Activated CD4-positive, alpha-beta memory T cell treated with anti-CD3 and anti-CD28 coated beads for 36 hours (primary cell): ENCODE results near the gene IL21R. TPM values are rescaled to one million over a fixed set of nuclear protein-coding genes. Genes with fewer than 3 reads are reported as not detected.
"Not testable (repeated sequence)": the region's sequence is repeated elsewhere in the genome, so short reads cannot be mapped to it uniquely, and the experiment has no call there.

Experiments
- CTCF ChIA-PET: fragments of 350-600 bp; sonication (Branson Sonifier 250); formaldehyde crosslinking; loops from one replicate; lab custom pipeline; 2021; ENCODE audit warnings: antibody characterized with exemption, inconsistent platforms; lab: Charles Lee
- POLR2A ChIA-PET: fragments of 350-600 bp; sonication (Branson Sonifier 250); formaldehyde crosslinking; loops from one replicate; lab custom pipeline; 2021; ENCODE audit warnings: antibody characterized with exemption; lab: Charles Lee
- DNase-seq: peaks from one replicate; pipeline ENCODE4 v3.0.0-alpha.2; 2020
- H3K27ac Mint-ChIP-seq: one replicate; pipeline ENCODE4 v1.8.0; 2021; ENCODE audit warnings: mixed read lengths
- H3K27me3 Mint-ChIP-seq: one replicate; pipeline ENCODE4 v1.8.0; 2021; ENCODE audit warnings: mixed read lengths
- H3K36me3 Mint-ChIP-seq: one replicate; pipeline ENCODE4 v1.8.0; 2021; ENCODE audit warnings: mixed read lengths
- H3K4me1 Mint-ChIP-seq: one replicate; pipeline ENCODE4 v1.8.0; 2021; ENCODE audit warnings: low read depth, mixed read lengths
- H3K4me3 Mint-ChIP-seq: one replicate; pipeline ENCODE4 v1.8.0; 2021; ENCODE audit warnings: mild to moderate bottlenecking, mixed read lengths
- H3K9me3 Mint-ChIP-seq: one replicate; pipeline ENCODE4 v1.8.0; 2021; ENCODE audit warnings: mixed read lengths
- intact Hi-C: fragments of 100-400 bp; cut with micrococcal nuclease; formaldehyde crosslinking; loops from one replicate; pipeline ENCODE4 v1.15.1; 2023
- total RNA-seq, 2 experiments: library from RNA; stranded (reverse); gene quantifications; one replicate each; pipeline ENCODE4 v1.2.3, GENCODE V29; 2021

IL21R gene
- total RNA-seq, 2 experiments from 2014 or later = 55.0 to 55.9 TPM

DNA sequence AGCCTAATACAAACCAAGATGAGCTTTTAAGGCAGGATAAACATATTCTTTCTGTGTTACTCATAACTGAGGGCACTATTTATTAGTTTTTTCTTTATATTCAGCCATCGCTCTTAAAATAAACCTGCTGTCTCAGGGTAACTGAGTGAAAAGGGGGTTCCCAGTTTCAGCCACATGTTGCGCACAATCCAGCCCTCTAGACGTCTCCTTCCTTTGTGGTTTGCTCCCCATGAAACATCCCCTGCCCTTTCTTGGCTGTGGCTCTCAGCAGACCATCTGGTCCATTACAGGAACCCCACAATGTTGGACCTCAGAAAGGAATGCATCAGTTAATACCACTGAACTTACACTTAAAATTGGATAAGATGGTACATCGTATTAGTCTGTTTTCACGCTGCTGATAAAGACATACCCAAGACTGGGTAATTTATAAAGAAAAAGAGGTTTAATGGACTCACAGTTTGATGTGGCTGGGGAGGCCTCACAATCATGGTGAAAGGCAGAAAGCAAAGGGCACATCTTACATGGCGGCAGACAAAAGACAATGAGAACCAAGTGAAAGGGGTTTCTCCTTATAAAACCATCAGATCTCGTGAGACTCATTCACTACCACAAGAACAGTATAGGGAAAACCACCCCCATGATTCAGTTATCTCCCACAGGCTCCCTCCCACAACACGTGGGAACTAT, 12.6 kb upstream of the IL21R start:
- H3K4me3 Mint-ChIP-seq = no peak overlapping the region
- peaks cover 19% of the 10 kb centered on the region for H3K4me1 Mint-ChIP-seq
- CTCF ChIA-PET = interaction anchor here (2.3 kb wide), 1 partner anchor 21 kb away, joined by 11 read pairs; no protein-coding TSS in a partner anchor

GRCh38 chr16:27390151-27390550, 11.8 kb upstream of the IL21R start:
- Mint-ChIP-seq H3K9me3 (peaks cover 33% of the 10 kb centered on the region), H3K36me3 (peaks cover 12% of the 10 kb centered on the region), H3K27ac (no peak overlapping the region), H3K4me3 (no peak overlapping the region), H3K27me3 (no peaks in the 10 kb centered on the region), H3K4me1 (peaks cover 18% of the 10 kb centered on the region)
- POLR2A ChIA-PET = no interaction called here
- CTCF ChIA-PET = no interaction called here
- no peak for DNase-seq
- intact Hi-C loops = no loop called here

More for the DNA sequence above, 12.6 kb upstream of the IL21R start:
- Mint-ChIP-seq H3K27ac (no peak overlapping the region), H3K27me3 (no peaks in the 10 kb centered on the region), H3K36me3 (peaks cover 10% of the 10 kb centered on the region), H3K9me3 (peaks cover 29% of the 10 kb centered on the region)
- intact Hi-C loops = no loop called here
- DNase-seq = no peak
- POLR2A ChIA-PET = interaction anchor here (2.0 to 2.2 kb wide), 2 partner anchors 14 to 18 kb away, joined by 10 to 34 read pairs; partner anchors contain the start of gene IL21R

DNA sequence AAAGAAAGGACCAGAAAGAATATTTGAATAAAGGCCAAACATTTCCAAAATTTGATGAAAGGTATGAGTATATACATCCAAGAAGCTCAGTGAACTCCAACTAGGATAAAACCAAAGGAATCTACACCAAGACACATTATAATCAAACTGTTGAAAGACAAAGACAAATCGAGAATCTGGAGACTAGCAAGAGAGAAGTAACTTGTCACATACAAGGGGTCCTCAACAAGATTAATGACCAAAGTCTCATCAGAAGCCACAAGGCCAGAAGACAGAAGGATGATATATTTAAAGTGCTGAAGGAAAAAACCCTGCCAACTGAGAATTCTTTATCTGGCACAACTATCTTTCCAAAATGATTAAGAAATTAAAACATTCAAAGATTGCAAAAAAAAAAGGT, 9.3 kb upstream of the IL21R start:
- ChIA-PET CTCF (no interaction called here), POLR2A (interaction anchor here (2.1 kb wide), 1 partner anchor 9 kb away, joined by 6 read pairs; the partner anchor contains the start of gene IL21R)
- DNase-seq = no peak
- Mint-ChIP-seq H3K4me1 (peaks cover 18% of the 10 kb centered on the region), H3K4me3 (no peak overlapping the region), H3K9me3 (peaks cover 35% of the 10 kb centered on the region), H3K27ac (no peak overlapping the region), H3K27me3 (no peaks in the 10 kb centered on the region), H3K36me3 (peaks cover 12% of the 10 kb centered on the region)
- intact Hi-C loops = no loop called here

- CTCF ChIA-PET = no interaction called here
Observed at GRCh38 chr16:27394516-27394915, 7.5 kb upstream of the IL21R start.

DNA sequence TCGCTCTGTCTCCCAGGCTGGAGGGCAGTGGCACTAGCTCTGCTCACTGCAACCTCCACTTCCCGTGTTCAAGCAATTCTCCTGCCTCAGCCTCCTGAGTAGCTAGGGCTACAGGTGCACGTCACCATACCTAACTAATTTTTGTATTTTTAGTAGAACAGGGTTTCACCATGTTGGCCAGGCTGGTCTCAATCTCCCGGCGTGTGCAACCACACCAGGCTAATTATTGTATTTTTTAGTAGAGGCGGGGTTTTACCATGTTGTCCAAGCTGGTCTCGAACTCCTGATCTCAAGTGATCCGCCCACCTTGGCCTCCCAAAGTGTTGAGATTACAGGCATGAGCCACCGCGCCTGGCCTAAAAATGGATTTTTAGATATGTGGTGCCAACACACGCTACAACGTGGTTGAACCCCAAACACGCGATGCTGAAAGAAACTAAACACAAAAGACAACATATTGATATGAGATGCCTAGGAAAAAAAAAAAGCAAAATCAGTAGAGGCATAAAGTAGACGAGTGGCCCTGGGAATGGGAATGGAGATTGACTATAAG, 3.6 kb upstream of the IL21R start:
- POLR2A ChIA-PET, DNase-seq, H3K4me3 Mint-ChIP-seq, H3K27ac Mint-ChIP-seq, H3K27me3 Mint-ChIP-seq, intact Hi-C loops: not testable (repeated sequence)
- Mint-ChIP-seq H3K36me3 (peaks cover 15% of the 10 kb centered on the region), H3K9me3 (peaks cover 13% of the 10 kb centered on the region), H3K4me1 (peaks cover 32% of the 10 kb centered on the region)
- CTCF ChIA-PET = interaction anchor here (1.2 kb wide), 1 partner anchor 30 kb away, joined by 4 read pairs; no protein-coding TSS in a partner anchor

More at GRCh38 chr16:27394516-27394915, 7.5 kb upstream of the IL21R start:
- intact Hi-C loops = no loop called here
- no peak overlapping the region for H3K27ac Mint-ChIP-seq
- peaks cover 14% of the 10 kb centered on the region for H3K4me1 Mint-ChIP-seq
- POLR2A ChIA-PET = no interaction called here
- H3K4me3 Mint-ChIP-seq = no peak overlapping the region
- H3K9me3 Mint-ChIP-seq = peaks cover 32% of the 10 kb centered on the region
- no peaks in the 10 kb centered on the region for H3K27me3 Mint-ChIP-seq
- DNase-seq = no peak
- H3K36me3 Mint-ChIP-seq = peaks cover 10% of the 10 kb centered on the region

DNA sequence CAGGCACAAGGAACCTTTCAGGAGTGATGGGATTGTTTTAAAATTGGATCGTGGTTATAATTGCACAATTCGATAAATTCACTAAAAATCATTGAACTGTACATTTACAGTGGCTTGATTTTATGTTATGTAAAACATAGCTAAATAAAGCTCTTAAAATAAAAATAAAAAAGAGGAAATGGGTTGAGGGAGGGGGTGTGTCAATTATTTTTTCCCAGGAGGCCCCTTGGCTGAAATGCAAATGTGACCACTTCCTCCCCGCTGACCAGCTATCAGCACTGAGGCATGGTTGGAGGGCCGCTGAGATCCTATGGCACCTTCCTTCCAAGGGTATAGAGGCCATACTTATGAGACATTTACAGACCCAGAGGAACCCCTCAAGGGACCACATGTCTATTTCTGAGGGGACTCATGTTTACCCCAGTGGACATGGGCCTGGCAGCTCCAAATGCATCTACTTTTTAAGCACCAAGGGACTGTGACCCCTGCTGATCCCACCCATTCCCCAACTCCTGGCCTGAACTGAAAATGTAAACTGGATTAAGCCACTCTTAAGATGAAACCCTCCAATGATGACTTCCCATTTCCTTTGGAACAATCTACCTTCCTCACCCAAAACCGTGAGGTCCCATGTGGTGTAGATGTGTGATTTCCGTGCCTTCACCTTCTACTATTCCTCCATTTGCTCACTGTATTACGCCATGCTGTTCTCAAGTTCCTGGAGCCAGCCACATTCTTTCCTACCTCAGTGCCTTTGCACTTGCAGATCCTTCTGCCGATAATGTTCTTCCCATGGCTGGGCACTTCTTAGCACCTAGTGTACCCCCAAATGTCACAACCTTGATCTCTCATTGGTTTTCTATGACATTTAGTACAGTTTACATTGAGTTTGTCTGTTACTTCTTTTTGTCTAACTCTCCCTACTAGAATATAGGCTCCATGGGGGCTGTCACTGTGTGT, 2.8 kb upstream of the IL21R start:
- no peak for DNase-seq
- ChIA-PET POLR2A (no interaction called here), CTCF (interaction anchor here (1.2 kb wide), 1 partner anchor 31 kb away, joined by 4 read pairs; no protein-coding TSS in a partner anchor)
- no peak overlapping the region for H3K27ac Mint-ChIP-seq
- H3K4me1 Mint-ChIP-seq = peaks cover 29% of the 10 kb centered on the region
- H3K36me3 Mint-ChIP-seq = peaks cover 23% of the 10 kb centered on the region
- H3K27me3 Mint-ChIP-seq = no peaks in the 10 kb centered on the region
- peaks cover 9% of the 10 kb centered on the region for H3K9me3 Mint-ChIP-seq
- H3K4me3 Mint-ChIP-seq = no peak overlapping the region
- intact Hi-C loops = no loop called here

DNA sequence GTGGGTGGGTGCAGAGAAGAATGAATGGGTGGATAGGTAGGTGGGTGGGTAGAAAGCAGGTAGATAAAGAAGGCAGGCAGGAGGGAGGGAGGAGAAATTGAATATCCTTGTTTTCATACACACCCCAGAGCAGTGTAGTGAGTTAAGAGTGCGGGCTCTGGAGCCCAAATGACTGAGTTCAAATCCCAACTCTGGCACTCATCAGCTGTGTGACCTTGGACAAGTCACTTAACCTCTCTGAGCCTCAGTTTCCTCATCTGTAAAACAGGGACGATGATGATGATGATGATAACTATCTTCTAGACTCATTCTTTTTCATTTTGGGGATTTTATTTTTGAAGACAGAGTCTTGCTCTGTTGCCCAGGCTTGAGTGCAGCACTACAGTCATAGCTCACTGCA, 2.0 kb upstream of the IL21R start:
- peaks cover 32% of the 10 kb centered on the region for H3K4me1 Mint-ChIP-seq
- peaks cover 25% of the 10 kb centered on the region for H3K36me3 Mint-ChIP-seq
- H3K9me3 Mint-ChIP-seq = peaks cover 2% of the 10 kb centered on the region
- no peak overlapping the region for H3K27ac Mint-ChIP-seq
- CTCF ChIA-PET = interaction anchor here (8.5 kb wide), 1 partner anchor 32 kb away, joined by 75 read pairs; no protein-coding TSS in a partner anchor
- H3K27me3 Mint-ChIP-seq = no peaks in the 10 kb centered on the region
- no peak for DNase-seq
- POLR2A ChIA-PET = interaction anchor here (1.2 to 5.6 kb wide), 4 partner anchors 12 to 82 kb away, joined by 4 to 87 read pairs (median 6); no protein-coding TSS in a partner anchor
- intact Hi-C loops = no loop called here
- no peak overlapping the region for H3K4me3 Mint-ChIP-seq

GRCh38 chr16:27400751-27401620, 988 bp upstream of the IL21R start:
- no peak for DNase-seq
- H3K4me1 Mint-ChIP-seq = peaks cover 36% of the 10 kb centered on the region
- intact Hi-C loops = no loop called here
- peak overlapping the region; percentile 64 for H3K27ac Mint-ChIP-seq
- H3K36me3 Mint-ChIP-seq = peaks cover 33% of the 10 kb centered on the region
- H3K4me3 Mint-ChIP-seq = peak overlapping the region; percentile 100
- no peaks in the 10 kb centered on the region for H3K27me3 Mint-ChIP-seq
- ChIA-PET CTCF (interaction anchor here (0.7 to 8.5 kb wide), 7 partner anchors 13 to 221 kb away, joined by 3 to 75 read pairs (median 5); no protein-coding TSS in a partner anchor), POLR2A (interaction anchor here (0.9 to 5.6 kb wide), 12 partner anchors 9 to 197 kb away, joined by 3 to 87 read pairs (median 4); partner anchors contain the start of gene KDM8)
- no peaks in the 10 kb centered on the region for H3K9me3 Mint-ChIP-seq

DNA sequence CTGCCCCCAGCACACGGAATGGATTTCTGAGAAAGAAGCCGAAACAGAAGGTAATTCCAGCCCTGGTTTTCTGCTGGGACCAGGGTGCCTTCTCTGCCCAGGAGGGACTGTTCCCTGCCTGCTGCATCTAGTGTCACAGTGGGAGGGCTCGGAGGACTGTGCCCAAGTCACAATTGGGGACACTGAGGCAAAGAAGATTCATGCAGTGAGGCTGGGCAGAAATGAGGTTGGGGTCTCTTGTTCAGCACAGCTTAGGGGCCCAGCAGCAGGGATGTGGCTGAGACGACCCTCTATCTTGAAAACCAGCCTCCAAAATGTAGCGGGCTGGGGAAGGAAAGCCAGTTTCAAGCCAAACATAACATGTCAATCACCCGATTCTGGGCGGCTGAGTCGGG, 592 bp downstream of the IL21R start:
- no peak for DNase-seq
- intact Hi-C loops = loop anchor here (1.0 to 2.0 kb wide), 4 partner anchors 16 to 165 kb away; no protein-coding TSS in a partner anchor
- H3K36me3 Mint-ChIP-seq = peaks cover 46% of the 10 kb centered on the region
- ChIA-PET CTCF (interaction anchor here (1.0 to 8.5 kb wide), 4 partner anchors 27 to 168 kb away, joined by 3 to 75 read pairs (median 6); no protein-coding TSS in a partner anchor), POLR2A (interaction anchor here (0.9 to 5.6 kb wide), 13 partner anchors 11 to 168 kb away, joined by 3 to 87 read pairs (median 6); no protein-coding TSS in a partner anchor)
- H3K9me3 Mint-ChIP-seq = no peaks in the 10 kb centered on the region
- peak overlapping the region; percentile 100 for H3K4me3 Mint-ChIP-seq
- H3K27me3 Mint-ChIP-seq = no peaks in the 10 kb centered on the region
- H3K4me1 Mint-ChIP-seq = peaks cover 48% of the 10 kb centered on the region
- peak overlapping the region; percentile 96 for H3K27ac Mint-ChIP-seq

GRCh38 chr16:27402964-27403600, 1.1 kb downstream of the IL21R start:
- POLR2A ChIA-PET = interaction anchor here (1.1 to 5.6 kb wide), 8 partner anchors 15 to 168 kb away, joined by 3 to 87 read pairs (median 18); no protein-coding TSS in a partner anchor
- H3K27me3 Mint-ChIP-seq = no peaks in the 10 kb centered on the region
- peak overlapping the region; percentile 100 for H3K4me3 Mint-ChIP-seq
- H3K9me3 Mint-ChIP-seq = no peaks in the 10 kb centered on the region
- intact Hi-C loops = loop anchor here (1.0 to 2.0 kb wide), 4 partner anchors 16 to 166 kb away; no protein-coding TSS in a partner anchor
- peak overlapping the region; percentile 96 for H3K27ac Mint-ChIP-seq
- peaks cover 50% of the 10 kb centered on the region for H3K36me3 Mint-ChIP-seq
- DNase-seq = peak; percentile 83
- CTCF ChIA-PET = interaction anchor here (1.0 to 8.5 kb wide), 4 partner anchors 15 to 169 kb away, joined by 3 to 75 read pairs (median 6); no protein-coding TSS in a partner anchor
- H3K4me1 Mint-ChIP-seq = peaks cover 53% of the 10 kb centered on the region
